HL-60 (cell line): ENCODE results near the gene C1QL1.
A peak's percentile ranks its signal among the peaks of the same experiment; 100 is the strongest.
"Not testable (repeated sequence)": the region's sequence is repeated elsewhere in the genome, so short reads cannot be mapped to it uniquely, and the experiment has no call there.

ENCODE experiments used
- DNase-seq, 2 experiments: peaks; one replicate each; pipeline ENCODE4 v3.0.0-alpha.2; 2010 to 2020; ENCODE audit warnings: low read depth in 1 of 2, low spot score in 1 of 2
- H3K27ac ChIP-seq: fragments of 250-450 bp; sonication (Bioruptor Pico); replicated peaks from 2 replicates; pipeline ENCODE4 v1.5.1; 2020; ENCODE audit warnings: mild to moderate bottlenecking, moderate library complexity
- H3K27me3 ChIP-seq: fragments of 250-450 bp; sonication (Bioruptor Pico); 2 replicates; pipeline ENCODE4 v1.5.1; 2021; ENCODE audit warnings: mild to moderate bottlenecking, moderate library complexity; ENCODE audit not compliant: insufficient read depth, poor library complexity, severe bottlenecking
- H3K4me3 ChIP-seq: replicated peaks from 2 replicates; pipeline ENCODE4 v1.5.1; 2011; ENCODE audit warnings: mild to moderate bottlenecking, control low read depth, low read length; ENCODE audit not compliant: insufficient read depth
- CTCF ChIP-seq: IDR thresholded peaks from one replicate; pipeline ENCODE4 v1.5.1; 2011; ENCODE audit warnings: low read length, control low read depth, inconsistent platforms; ENCODE audit not compliant: insufficient read depth
- GABPA ChIP-seq: IDR thresholded peaks from 2 replicates; pipeline ENCODE4 v1.6.1; 2012; ENCODE audit warnings: low read depth
- POLR2AphosphoS5 ChIP-seq: IDR thresholded peaks from 2 replicates; pipeline ENCODE4 v1.6.1; 2012; ENCODE audit warnings: low read depth
- SPI1 ChIP-seq: IDR thresholded peaks from 2 replicates; pipeline ENCODE4 v1.6.1; 2012; ENCODE audit warnings: low read depth, mild to moderate bottlenecking, borderline replicate concordance
- TF ChIP-seq, protein P1 (sequence below): IDR thresholded peaks from 2 replicates; pipeline ENCODE4 v1.6.1; 2012; ENCODE audit warnings: low read depth; ENCODE audit not compliant: insufficient replicate concordance

C1QL1 gene

DNA sequence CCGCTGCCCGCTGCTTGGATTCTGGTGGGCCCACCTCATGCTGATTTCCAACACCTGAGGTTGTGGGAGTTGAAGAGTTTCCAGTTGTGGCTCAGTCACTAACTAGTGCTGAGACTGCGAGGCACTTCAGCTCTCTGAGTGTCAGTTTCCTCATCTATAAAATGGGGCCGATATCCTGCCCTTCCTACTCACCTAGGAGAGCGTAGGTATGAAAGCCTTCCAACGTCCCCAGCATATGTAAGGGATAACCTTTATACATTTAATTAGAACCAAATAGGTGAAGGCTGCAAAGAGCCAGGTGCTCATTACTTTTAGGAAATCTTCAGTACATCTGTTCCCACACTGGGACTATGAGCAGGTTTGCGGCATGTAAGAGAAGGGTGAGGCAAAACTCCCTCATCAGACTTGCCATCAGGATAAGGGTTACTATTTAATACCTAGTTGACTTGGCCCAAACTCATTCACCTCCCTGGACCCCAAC lies 19.7 kb downstream of the C1QL1 start:
- DNase-seq: no peak
- Histone ChIP-seq H3K27me3 (no peaks in the 10 kb centered on the region), H3K27ac (peak overlapping the region; percentile 90), H3K4me3 (peak overlapping the region; percentile 90)
- TF ChIP-seq, protein P1, sequence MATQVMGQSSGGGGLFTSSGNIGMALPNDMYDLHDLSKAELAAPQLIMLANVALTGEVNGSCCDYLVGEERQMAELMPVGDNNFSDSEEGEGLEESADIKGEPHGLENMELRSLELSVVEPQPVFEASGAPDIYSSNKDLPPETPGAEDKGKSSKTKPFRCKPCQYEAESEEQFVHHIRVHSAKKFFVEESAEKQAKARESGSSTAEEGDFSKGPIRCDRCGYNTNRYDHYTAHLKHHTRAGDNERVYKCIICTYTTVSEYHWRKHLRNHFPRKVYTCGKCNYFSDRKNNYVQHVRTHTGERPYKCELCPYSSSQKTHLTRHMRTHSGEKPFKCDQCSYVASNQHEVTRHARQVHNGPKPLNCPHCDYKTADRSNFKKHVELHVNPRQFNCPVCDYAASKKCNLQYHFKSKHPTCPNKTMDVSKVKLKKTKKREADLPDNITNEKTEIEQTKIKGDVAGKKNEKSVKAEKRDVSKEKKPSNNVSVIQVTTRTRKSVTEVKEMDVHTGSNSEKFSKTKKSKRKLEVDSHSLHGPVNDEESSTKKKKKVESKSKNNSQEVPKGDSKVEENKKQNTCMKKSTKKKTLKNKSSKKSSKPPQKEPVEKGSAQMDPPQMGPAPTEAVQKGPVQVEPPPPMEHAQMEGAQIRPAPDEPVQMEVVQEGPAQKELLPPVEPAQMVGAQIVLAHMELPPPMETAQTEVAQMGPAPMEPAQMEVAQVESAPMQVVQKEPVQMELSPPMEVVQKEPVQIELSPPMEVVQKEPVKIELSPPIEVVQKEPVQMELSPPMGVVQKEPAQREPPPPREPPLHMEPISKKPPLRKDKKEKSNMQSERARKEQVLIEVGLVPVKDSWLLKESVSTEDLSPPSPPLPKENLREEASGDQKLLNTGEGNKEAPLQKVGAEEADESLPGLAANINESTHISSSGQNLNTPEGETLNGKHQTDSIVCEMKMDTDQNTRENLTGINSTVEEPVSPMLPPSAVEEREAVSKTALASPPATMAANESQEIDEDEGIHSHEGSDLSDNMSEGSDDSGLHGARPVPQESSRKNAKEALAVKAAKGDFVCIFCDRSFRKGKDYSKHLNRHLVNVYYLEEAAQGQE: no peak
- TF ChIP-seq GABPA: no peak
- no peak for TF ChIP-seq SPI1
- TF ChIP-seq POLR2AphosphoS5: no peak
- no peak for TF ChIP-seq CTCF

DNA sequence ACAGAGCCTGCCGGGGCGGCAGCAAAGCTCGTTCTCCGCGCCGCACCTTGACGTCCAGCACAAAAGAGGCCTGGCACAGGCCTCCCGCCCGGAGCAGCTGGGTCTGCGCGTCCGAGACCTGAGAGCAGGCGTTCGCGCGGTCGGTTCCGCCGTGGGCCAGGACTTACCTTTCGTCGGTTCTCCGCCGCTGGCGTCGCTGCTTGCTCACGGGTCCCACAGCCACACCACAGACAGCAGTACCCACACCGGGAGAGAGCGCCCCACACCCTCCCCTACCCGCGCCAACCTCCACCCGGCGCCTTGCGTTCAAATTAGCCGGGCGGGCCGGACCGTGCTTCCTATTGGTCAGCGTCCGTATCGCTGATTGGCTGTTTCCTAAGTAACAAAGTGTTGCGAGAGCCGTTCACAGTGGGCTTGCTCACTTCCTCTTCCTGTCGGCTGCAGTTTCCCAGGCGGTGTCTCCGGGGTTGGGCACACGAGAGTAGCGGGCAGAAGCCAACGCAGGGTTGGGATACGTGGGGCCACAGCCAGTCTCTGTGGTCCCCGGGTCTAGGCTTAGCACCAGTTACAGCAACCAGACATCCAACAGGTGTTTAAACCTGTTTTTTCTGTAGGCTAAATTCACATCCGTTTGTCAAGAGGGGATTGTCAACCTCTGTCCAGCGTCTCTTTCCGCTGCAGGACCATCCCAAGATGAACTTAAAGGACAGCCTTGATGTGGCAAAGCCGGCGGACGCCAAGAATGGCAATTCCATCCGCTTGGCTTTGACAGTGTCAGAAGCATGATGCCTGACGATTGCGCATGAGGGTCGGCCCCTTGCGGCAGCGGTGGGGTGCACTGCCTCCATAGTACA lies 20.4 kb downstream of the C1QL1 start, which contains the start of gene KIF18B:
KIF18B (minus strand) TSS at position 313 of the 854 bp plus-strand sequence. CDS start 11,429 bp downstream, outside the sequence.
- TF ChIP-seq POLR2AphosphoS5 (peak; percentile 91), CTCF (no peak), GABPA (peak; percentile 74), SPI1 (peak; percentile 98)
- TF ChIP-seq, protein P1: peak; percentile 72
- DNase-seq: peak; percentile 98
- H3K27me3 ChIP-seq: no peaks in the 10 kb centered on the region
- peak within 1 kb of the TSS; percentile 90 for H3K27ac ChIP-seq
- H3K4me3 ChIP-seq: peak within 1 kb of the TSS; percentile 90

GRCh38 chr17:44945652-44946051 lies 22.5 kb downstream of the C1QL1 start:
- not testable (repeated sequence) for H3K4me3 ChIP-seq, DNase-seq, H3K27ac ChIP-seq, H3K27me3 ChIP-seq

GRCh38 chr17:44942456-44942855 lies 25.6 kb downstream of the C1QL1 start:
- TF ChIP-seq CTCF (no peak), GABPA (no peak), POLR2AphosphoS5 (no peak), SPI1 (no peak)
- TF ChIP-seq, protein P1: no peak
- DNase-seq: no peak
- no peak overlapping the region for H3K27ac ChIP-seq
- no peak overlapping the region for H3K4me3 ChIP-seq
- no peaks in the 10 kb centered on the region for H3K27me3 ChIP-seq
